HFF-Myc (cell line): ENCODE results near the gene KDM7A.

ENCODE experiments used
- DNase-seq: peaks from one replicate; pipeline ENCODE4 v3.0.0-alpha.2; 2011; ENCODE audit warnings: low read depth; ENCODE audit errors: extremely low read depth
- H3K4me3 ChIP-seq: replicated peaks from 2 replicates; pipeline ENCODE4 v1.5.1; 2011; ENCODE audit warnings: low read depth, mild to moderate bottlenecking, control low read depth, low read length
- TF ChIP-seq, protein P1 (sequence below): IDR thresholded peaks from 2 replicates; pipeline ENCODE4 v1.5.1; 2012; ENCODE audit warnings: mild to moderate bottlenecking, low read depth, low read length, control low read depth; ENCODE audit errors: missing control alignments

The KDM7A gene

GRCh38 chr7:140051820-140052219, 125.0 kb downstream of the KDM7A start:
- no peak overlapping the region for H3K4me3 ChIP-seq
- no peak for DNase-seq
- TF ChIP-seq, protein P1, sequence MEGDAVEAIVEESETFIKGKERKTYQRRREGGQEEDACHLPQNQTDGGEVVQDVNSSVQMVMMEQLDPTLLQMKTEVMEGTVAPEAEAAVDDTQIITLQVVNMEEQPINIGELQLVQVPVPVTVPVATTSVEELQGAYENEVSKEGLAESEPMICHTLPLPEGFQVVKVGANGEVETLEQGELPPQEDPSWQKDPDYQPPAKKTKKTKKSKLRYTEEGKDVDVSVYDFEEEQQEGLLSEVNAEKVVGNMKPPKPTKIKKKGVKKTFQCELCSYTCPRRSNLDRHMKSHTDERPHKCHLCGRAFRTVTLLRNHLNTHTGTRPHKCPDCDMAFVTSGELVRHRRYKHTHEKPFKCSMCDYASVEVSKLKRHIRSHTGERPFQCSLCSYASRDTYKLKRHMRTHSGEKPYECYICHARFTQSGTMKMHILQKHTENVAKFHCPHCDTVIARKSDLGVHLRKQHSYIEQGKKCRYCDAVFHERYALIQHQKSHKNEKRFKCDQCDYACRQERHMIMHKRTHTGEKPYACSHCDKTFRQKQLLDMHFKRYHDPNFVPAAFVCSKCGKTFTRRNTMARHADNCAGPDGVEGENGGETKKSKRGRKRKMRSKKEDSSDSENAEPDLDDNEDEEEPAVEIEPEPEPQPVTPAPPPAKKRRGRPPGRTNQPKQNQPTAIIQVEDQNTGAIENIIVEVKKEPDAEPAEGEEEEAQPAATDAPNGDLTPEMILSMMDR: no peak

- TF ChIP-seq, protein P1: no peak
- no peak overlapping the region for H3K4me3 ChIP-seq
- no peak for DNase-seq
These were observed 126.7 kb downstream of the KDM7A start for GRCh38 chr7:140050100-140050499.

GRCh38 chr7:140049339-140050024, 127.3 kb downstream of the KDM7A start:
- TF ChIP-seq, protein P1: no peak
- no peak overlapping the region for H3K4me3 ChIP-seq
- DNase-seq: no peak

- DNase-seq: no peak
- no peak overlapping the region for H3K4me3 ChIP-seq
- TF ChIP-seq, protein P1: no peak
These were observed 127.8 kb downstream of the KDM7A start for GRCh38 chr7:140048989-140049338.

DNA sequence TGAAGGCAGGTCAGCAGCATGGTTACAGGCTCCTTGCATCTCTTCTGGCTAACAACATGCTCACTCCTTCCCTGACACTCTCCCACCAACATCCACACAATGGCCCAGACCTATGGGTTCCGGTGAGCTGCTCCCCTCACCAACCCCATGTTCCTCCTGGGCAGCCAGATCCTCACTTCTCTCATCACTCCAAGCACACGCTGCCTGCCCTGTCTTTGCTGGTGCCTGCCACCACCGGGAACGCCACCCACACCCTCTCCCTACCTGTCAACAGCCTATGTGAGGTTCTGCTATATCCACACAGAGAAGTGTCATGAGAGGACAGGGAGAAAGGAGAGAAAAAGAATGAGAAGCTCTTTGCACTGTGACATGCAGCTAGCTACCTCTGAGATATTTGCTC, 128.6 kb downstream of the KDM7A start:
- TF ChIP-seq, protein P1: no peak
- no peak overlapping the region for H3K4me3 ChIP-seq
- DNase-seq: no peak

- no peak for DNase-seq
- H3K4me3 ChIP-seq: no peak overlapping the region
- TF ChIP-seq, protein P1: no peak
These were observed 129.6 kb downstream of the KDM7A start for GRCh38 chr7:140047197-140047596.

- H3K4me3 ChIP-seq: no peak overlapping the region
- TF ChIP-seq, protein P1: no peak
- no peak for DNase-seq
These were observed 131.1 kb downstream of the KDM7A start for GRCh38 chr7:140045697-140046096.
